ENCODE data around the gene GJA9.
"Not testable (repeated sequence)": the region's sequence is repeated elsewhere in the genome, so short reads cannot be mapped to it uniquely, and the experiment has no call there.

The GJA9 gene

GRCh38 chr1:38873027-38873969, 8.1 kb downstream of the GJA9 start, which contains the start of gene MYCBP:
TSS of gene MYCBP (minus strand) at chr1:38873348. CDS start at chr1:38873305, 43 bp downstream.
- DNase-seq = peak; percentile 98

- DNase-seq = peak; percentile 33
Measured at GRCh38 chr1:38872401-38873026, 8.9 kb downstream of the GJA9 start.

- no peak for DNase-seq
Measured at GRCh38 chr1:38870996-38871395, 10.4 kb downstream of the GJA9 start.

DNA sequence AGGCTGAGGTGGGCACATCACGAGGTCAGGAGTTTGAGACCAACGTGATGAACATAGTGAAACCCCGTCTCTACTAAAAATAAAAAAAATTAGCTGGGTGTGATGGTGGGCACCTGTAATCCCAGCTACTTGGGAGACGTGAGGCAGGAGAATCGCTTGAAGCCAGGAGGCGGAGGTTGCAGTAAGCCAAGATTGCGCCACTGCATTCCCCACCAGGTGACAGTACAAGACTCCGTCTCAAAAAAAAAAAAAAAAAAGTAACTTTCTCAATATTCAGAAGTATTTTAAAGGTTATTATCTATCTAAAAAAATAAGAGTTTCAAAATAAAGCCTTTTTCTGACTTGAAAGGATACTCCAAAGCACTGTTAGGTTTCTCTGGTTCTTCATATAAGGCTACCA, 14.2 kb downstream of the GJA9 start:
- DNase-seq = no peak

- DNase-seq = no peak
Measured at GRCh38 chr1:38865112-38865715, 16.2 kb downstream of the GJA9 start.

GRCh38 chr1:38860454-38860795, 21.0 kb downstream of the GJA9 start:
- no peak for DNase-seq

GRCh38 chr1:38859561-38860453, 21.6 kb downstream of the GJA9 start, which contains the start of gene RRAGC:
TSS of gene RRAGC (minus strand) at chr1:38859772. CDS start at chr1:38859646, 126 bp downstream.
- peak; percentile 99 for DNase-seq

DNA sequence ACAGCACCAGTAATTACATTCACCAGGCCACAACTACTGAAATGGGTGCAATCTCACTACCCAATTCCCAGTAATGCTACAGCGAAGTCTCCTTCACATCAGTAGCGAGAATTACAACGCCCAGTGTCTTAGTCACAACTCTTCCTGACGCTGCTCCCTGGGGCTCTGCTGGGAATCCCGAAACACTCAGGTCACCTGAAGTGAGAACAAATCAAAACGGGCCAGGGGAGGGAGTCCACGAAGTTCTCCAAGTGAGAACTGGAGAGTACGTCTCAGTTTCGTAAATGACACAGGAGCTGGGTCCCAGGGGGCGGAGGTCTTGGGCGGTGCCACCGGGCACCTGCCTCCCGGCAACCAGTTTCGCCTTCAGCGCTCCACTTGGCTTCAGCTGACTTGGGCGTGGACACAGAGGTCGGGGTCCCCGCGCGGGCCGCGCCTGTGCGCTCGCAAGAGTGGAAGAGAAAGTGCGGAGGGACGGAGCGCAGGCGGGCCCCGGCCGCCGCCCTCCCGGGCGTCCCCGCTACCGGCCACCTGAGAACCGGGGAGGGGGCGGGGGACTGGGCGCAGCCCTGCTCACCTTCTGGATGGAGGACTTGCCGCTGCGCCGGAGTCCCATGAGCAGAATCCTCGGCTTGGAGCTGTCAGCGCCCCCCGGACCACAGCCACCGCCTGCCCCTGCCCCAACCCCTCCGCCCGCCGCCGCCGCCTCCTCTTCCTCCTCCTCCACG, 22.4 kb downstream of the GJA9 start:
- DNase-seq = no peak

- DNase-seq = no peak
Measured at GRCh38 chr1:38852780-38853179, 28.6 kb downstream of the GJA9 start.

DNA sequence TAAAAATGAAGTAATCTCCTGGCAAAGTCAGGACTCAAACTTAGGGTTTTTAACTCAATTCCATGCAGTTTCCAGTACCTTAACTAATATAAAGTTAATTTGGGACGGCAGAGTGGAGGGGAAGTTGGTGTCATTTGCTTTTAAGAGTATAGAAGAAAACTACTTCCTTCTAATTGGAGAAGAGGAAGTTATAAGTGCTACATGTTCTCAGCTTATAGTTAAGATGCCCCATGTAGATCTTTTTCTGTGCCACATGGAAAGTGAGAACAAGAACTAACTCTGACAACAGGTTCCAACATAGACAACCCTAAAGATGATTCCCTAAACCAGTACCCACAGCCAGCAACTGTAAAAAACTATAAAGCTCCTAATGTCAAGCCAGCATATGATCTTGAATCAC, 33.3 kb downstream of the GJA9 start:
- no peak for DNase-seq

DNA sequence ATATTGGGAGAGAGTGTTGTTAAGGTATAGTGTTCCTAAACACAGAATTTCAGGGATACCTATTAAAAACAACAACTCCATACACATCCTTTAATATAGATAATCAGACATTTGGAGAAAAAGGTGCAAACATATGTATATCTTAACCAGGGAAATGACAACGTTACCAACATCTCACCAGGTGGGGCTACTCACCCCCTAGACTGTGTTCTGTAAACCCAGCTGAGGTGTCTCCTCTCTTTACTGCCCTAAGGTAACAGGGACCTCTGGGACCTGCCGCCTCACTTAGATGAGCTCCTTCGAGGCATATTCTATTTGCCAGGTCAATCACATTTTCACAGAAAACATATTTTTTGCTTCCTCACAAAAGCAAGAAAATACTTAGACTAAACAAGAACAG, 35.2 kb downstream of the GJA9 start:
- no peak for DNase-seq

- not testable (repeated sequence) for DNase-seq
Measured at GRCh38 chr1:38845088-38845487, 36.3 kb downstream of the GJA9 start.

DNA sequence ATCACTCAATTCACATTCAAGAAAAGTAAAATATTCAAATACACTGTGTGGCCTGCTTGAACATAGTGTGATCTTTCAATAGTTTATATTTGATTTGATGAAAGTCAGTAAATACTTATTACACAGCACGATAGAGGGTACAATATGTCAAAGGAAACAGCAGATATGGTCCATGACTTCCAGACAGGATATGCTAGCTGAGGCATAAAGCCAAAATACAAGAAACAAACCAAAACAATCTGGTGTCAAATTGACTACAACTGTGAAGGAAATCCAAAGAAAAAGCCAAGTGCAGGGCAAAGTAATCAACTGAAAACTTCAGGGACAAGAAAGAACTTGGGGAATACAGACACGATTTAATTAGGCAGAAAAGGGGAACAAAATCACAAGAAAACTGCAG, 41.1 kb downstream of the GJA9 start:
- no peak for DNase-seq

DNA sequence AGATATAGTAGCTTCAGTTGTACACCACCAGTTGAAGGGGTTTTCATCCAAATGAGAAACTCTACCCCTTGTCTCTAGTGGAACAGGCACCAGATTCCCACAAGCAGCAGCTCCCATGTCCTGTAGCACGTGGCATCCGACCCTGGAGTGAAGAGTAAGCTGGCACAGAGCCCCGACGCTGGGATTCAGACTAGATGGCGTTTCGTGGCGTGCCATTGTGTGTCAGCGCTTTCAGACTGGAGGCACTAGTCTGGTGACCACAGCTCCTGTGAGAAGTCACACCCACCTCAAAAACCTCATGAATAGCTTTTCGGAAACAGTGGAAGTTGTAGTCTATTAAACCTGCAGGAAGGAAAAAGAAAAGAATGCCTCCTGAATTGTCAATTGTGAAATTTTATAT, 42.0 kb downstream of the GJA9 start:
- no peak for DNase-seq

DNA sequence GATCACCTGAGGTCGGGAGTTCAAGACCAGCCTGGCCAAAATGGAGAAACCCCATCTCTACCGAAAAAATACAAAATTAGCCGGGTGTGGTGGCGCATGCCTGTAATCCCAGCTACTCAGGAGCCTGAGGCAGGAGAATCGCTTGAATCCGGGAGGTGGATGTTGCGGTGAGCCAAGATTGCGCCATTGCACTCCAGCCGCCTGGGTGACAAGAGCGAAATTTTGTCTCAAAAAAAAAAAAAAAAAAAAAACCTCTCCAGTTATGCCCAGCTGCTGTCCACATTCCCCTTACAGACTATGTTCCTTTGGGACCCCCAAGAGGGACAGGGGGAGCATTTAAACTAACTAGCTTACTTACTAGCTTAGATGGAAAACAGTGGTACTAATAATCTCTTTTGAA, 45.1 kb downstream of the GJA9 start:
- DNase-seq = not testable (repeated sequence)

- DNase-seq = no peak
Measured at GRCh38 chr1:38834937-38835827, 46.2 kb downstream of the GJA9 start.

DNA sequence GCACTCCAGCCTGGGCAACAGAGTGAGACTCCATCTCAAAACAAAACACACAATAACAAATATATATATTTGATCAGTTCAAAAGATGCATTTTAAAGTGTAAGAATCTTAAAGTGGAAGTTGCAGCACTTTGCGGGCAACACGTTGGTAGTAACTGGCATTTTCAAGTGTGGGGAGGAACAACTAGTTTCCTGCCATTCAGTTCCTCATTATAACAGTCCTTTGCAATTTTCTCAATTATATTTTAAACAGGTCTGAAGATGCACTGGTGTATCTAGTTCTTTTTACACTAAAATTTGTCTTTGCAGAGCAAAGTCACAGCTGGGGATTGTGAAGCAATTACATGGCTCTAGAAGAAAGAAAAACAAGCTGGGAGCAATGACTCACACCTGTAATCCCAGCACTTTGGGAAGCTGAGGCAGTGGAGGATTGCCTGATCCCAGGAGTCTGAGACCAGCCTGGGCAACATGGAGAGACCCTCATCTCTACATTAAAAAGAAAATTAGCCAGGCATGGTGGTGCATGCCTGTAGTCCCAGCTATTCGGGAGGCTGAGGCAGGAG, 47.1 kb downstream of the GJA9 start:
- DNase-seq = no peak

GRCh38 chr1:38833146-38833545, 48.2 kb downstream of the GJA9 start:
- DNase-seq = no peak

DNA sequence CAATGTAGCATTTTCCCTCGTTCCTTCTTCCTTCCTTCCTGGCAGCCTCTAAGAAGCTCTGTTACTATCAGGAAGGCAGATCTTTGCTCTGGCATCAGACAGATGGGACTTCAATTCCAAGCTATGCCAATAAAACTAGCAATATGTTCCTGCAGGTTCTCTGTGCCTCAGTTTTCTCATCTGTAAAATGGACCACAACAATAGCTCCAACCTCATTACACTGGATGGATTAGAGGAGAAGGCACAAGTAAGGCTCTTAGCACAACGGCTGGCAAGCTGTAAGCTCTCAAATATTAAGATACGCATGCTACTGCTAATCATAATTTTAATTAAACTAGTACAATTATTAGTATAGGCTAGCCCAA, 49.0 kb downstream of the GJA9 start:
- DNase-seq = no peak

- no peak for DNase-seq
Measured at GRCh38 chr1:38831731-38832369, 49.5 kb downstream of the GJA9 start.
